ENCODE measurements around the gene PCED1A. TPM values are rescaled to one million over a fixed set of nuclear protein-coding genes. Genes with fewer than 3 reads are reported as not detected.
A peak's percentile ranks its signal among the peaks of the same experiment; 100 is the strongest.
"Not testable (repeated sequence)": the region's sequence is repeated elsewhere in the genome, so short reads cannot be mapped to it uniquely, and the experiment has no call there.

PCED1A gene
- total RNA-seq, 1 donor from 2014 or later: 16.3 TPM

- DNase-seq (ENCODE audit: low read depth): no peak
Measured at GRCh38 chr20:2834401-2835110, 5.9 kb downstream of the PCED1A start.

DNA sequence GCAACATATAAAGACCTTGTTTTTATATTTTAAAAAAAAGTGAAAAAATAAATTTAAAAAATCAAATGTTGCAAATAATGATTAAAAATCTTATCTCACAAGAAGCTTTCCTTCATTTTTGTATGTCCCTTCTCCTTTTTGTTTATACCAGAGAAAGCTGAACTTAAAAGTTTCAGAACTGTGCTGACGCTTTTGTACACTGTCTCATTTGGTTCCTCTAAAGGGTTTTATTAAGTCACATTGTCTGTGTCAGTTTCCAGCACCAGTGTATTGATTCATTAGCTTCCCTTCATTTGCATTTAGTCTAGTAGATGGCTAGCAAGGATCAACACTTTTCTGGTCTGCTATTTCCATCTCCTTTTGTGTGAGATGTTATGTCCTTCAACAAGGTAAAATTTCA, 6.7 kb downstream of the PCED1A start:
- no peak for DNase-seq (ENCODE audit: low read depth)

DNA sequence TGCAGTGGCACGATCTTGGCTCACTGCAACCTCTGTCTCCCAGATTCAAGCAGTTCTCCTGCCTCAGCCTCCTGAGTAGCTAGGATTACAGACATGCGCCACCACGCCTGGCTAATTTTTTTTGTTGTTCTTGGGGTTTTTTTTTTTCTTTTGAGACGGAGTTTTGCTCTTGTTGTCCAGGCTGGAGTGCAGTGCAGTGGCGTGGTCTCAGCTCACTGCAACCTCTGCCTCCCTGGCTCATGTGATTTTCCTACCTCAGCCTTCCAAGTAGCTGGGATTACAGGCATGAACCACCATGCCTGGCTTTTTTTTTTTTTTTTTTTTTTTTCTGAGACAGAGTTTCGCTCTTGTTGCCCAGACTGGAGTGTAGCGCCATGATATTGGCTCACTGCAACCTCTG, 9.2 kb downstream of the PCED1A start:
- DNase-seq (ENCODE audit: low read depth): not testable (repeated sequence)

DNA sequence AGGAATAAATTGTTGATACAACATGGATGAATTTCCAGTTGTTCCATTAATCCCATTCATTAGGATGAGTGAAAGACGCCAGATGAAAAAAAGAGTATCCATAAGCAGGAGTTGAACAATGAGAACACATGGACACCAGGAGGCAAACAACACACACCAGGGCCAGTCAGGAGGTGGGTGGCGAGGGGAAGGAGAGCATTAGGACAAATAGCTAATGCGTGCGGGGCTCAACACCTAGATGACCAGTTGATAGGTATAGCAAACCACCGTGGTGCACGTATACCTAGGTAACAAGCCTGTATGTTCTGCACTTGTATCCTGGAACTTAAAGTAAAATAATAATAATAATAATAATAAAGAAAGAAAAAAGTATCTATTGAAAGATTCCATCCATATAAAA, 11.1 kb downstream of the PCED1A start:
- DNase-seq (ENCODE audit: low read depth): no peak

DNA sequence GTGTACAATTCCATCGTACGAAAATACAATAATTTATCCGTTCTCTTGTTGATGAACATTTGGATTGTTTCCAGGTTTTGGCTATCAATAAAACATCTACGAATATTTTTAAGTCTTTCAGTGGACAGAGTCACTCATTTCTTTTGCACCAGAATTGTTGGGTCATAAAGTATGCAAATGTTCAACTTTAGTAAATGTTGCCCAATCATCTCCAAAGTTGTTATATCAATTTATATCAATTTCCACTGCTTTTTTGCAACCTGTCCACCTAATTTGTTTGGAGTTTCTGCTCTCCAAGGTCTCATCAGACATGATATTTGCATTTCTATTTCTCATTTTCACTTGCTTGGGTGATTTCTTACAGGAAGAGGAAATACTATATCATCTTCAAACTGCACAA, 13.8 kb downstream of the PCED1A start:
- no peak for DNase-seq (ENCODE audit: low read depth)

DNA sequence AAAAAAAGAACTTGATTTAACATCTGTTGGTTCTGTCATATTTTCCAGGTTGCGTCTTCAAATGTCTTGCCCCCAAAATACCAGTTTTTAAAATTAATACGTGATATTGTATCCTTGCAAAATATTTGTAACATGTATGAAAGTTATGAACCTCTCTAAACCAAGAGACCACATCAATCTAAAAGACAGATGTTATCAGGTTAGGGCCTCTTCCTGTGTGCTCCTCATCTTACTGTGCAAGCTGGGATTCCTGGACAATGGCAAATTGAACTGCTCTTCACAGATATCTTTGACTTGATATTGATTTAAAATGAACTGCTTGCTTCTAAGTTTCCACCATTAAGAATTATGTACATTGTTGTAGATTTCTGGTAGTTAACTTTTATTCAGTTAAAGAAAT, 14.7 kb downstream of the PCED1A start:
- DNase-seq (ENCODE audit: low read depth): no peak

DNA sequence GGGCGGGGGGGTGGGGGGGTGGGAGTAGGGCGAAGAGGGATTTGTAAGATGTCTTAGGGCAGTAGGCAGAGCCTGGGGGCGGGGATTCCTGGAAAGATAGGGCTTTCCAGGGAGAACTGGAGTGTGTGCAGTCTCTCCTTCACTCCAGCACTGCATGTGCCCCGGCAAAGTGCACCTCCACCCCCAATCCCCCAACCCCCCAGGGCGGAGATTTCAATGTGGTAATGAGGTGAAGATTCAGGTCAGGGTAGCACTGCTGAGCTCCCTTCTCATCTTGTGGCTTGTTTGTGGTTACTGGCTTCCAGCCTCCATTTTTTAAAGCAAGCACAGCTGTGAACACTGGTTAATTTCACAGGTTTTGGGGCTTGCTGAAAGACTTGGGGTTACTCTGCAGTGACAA, 18.4 kb downstream of the PCED1A start:
- DNase-seq (ENCODE audit: low read depth): peak; percentile 46

GRCh38 chr20:2820896-2821869, 19.3 kb downstream of the PCED1A start:
- no peak for DNase-seq (ENCODE audit: low read depth)

DNA sequence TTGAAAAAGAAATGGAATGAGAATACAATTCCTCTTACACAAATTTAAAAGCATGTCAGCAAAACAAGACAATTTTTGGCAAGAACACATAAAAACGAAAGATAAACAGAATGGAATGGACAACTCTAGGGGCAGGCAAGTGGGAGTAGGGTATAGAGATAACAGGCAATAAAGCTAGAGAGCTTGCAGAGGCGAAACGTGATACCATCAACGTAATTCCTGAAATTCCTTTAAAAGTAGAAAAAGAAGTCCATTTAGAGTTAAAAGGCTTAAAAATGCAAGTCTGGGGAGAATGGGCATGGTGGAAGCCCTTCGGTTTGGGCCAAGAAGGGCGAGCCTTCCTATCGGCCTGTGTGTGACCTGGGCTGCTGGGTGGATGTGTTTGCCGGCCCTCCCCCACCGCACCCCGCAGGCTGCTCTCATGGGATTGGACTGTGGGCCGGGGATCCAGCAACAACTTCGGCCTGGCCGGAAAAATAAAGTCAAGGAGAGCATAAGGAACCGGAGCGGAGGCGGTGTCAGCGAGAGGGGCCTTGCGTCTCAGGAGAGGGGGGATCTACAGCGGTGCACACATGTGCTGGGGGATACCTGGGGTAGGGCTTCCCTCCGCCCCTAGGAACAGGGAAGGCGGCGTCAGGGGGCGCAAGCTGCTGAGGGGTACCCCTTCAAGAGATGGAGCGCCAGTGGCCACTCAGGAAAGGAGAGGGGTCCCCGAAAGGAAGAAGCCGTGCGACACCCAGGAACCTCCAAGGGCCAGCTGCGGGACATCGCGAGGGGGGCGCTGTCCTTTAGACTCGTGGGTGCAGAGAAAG, 20.2 kb downstream of the PCED1A start:
- no peak for DNase-seq (ENCODE audit: low read depth)

- no peak for DNase-seq (ENCODE audit: low read depth)
Measured at GRCh38 chr20:2817891-2818595, 22.4 kb downstream of the PCED1A start.

- no peak for DNase-seq (ENCODE audit: low read depth)
Measured at GRCh38 chr20:2817341-2817726, 23.1 kb downstream of the PCED1A start.

DNA sequence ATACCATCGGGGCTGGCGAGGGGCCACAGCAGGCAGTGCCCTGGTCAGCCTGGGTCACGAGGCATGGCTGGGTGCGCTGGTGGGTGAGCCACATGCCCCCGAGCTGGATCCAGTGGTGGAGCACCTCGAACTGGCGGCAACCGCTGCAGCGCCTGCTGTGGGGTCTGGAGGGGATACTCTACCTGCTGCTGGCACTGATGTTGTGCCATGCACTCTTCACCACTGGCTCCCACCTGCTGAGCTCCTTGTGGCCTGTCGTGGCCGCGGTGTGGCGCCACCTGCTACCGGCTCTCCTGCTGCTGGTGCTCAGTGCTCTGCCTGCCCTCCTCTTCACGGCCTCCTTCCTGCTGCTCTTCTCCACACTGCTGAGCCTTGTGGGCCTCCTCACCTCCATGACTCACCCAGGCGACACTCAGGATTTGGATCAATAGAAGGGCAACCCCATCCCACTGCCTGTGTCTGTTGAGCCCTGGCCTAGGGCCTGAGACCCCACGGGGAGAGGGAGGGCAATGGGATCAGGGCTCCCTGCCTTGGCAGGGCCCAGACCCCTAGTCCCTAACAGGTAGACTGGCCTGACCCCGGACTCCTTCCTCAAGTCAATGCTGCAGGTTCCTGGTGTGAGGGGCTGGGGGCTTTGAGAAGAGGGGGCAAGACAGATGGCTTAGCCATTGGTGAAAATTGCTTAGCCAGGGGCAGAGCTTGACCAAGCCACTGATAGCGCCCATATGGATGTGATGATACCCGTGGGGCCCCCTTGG, 23.7 kb downstream of the PCED1A start:
- DNase-seq (ENCODE audit: low read depth): no peak

DNA sequence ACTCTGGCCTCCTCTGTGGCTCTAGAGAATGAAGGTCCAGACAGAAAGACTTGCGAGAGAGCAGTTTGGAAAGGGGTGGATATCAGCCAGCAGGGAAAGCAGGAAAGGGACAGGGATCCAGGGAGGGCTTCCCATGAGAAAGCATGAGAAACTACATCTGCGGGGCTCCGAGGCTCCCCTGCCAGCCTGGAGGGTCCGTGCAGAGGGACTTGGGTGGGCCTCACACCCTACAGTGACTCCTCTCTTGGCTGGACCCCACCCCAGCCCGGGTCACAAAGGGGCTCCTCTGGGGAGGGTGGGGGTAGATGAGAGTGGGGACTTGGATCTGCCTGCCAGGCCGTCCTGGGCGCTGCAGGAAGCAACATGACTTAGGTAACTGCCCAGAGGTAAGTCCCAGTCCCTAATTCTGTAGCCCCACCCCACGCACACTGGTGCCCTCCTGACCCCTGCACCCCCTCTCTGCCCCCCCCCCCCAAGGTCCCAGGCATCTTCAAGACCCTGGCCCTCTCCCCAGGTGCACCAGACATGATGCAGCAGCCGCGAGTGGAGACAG, 24.3 kb downstream of the PCED1A start, which contains the start of gene TMEM239:
TSS of gene TMEM239 (plus strand) at position 335 of the 553 bp plus-strand sequence. CDS start at position 526, 191 bp downstream.
- DNase-seq (ENCODE audit: low read depth): no peak

DNA sequence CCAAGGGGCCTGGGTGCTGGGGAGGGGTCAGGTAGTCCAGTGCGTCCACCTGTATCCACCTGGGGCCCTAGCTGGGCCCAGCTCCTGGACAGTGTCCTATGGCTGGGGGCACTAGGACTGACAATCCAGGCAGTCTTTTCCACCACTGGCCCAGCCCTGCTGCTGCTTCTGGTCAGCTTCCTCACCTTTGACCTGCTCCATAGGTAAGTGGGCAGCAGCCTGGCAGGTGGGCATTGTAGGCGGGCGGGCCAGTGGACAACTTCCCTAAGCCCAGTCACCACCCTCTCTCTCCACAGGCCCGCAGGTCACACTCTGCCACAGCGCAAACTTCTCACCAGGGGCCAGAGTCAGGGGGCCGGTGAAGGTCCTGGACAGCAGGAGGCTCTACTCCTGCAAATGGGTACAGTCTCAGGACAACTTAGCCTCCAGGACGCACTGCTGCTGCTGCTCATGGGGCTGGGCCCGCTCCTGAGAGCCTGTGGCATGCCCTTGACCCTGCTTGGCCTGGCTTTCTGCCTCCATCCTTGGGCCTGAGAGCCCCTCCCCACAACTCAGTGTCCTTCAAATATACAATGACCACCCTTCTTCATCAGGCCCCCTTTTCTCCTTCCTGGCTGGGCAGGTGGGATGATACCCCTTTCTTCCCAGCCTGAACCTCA, 25.1 kb downstream of the PCED1A start:
- DNase-seq (ENCODE audit: low read depth): no peak

DNA sequence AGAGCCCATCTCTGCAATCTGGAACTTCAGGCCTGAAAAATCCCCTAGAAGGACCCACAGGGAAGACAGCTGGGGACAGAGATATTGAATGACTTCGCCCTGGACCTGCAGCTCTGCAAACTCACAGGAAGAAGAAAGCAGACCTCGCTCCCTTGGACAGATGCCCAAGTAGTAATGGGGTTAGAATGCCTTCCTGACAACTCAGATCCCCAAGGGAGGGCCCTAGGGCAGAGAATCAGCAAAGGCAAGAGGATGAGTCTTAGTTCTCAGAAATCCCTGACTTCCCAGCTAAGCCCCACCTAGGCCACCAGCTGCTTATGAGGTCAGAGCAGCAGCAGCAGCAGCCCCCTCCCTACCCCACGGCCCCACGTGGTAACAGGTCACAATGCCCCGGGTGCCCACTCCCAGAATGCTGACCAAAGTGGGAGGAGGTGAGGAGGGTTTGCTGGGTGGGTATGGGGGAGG, 25.8 kb downstream of the PCED1A start, which contains the start of gene C20orf141:
TSS of gene C20orf141 (plus strand) at position 401 of the 465 bp plus-strand sequence. CDS start 198 bp downstream, outside the sequence.
- peak; percentile 99 for DNase-seq (ENCODE audit: low read depth)

- no peak for DNase-seq (ENCODE audit: low read depth)
Measured at GRCh38 chr20:2814076-2814475, 26.4 kb downstream of the PCED1A start.

- no peak for DNase-seq (ENCODE audit: low read depth)
Measured at GRCh38 chr20:2812189-2812588, 28.3 kb downstream of the PCED1A start.

GRCh38 chr20:2809690-2810089, 30.8 kb downstream of the PCED1A start:
- DNase-seq (ENCODE audit: low read depth): no peak

DNA sequence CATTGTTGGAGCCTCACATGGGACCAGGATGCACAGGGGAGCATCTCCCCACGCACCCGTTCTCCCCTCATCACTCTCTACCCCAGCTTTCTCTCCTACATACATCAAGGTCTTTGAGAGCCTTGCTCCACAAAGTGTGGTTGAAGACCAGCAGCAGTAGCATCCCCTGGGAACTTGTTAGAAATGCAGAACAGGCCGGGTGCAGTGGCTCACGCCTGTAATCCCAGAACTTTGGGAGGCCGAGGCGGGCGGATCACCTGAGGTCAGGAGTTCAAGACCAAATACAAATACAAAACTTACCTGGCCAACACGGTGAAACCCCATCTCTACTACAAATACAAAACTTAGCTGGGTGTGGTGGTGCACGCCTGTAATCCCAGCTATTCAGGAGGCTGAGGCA, 32.5 kb downstream of the PCED1A start:
- not testable (repeated sequence) for DNase-seq (ENCODE audit: low read depth)

Measured in myocyte (in vitro differentiated cells).